GM18951 (cell line): ENCODE data around the gene NUP37.

Source experiments
- POLR2A ChIP-seq: IDR thresholded peaks from 4 replicates; pipeline ENCODE4 v1.6.1; 2011; ENCODE audit warnings: mild to moderate bottlenecking; ENCODE audit not compliant: insufficient read length, insufficient read depth; ENCODE audit errors: extremely low read depth
- in situ Hi-C: fragments of 300-500 bp; cut with MboI; formaldehyde crosslinking; loops from one replicate; pipeline ENCODE4 v1.12.0; 2022; ENCODE audit warnings: low sequenced_read_pairs, mixed read lengths, inconsistent platforms; ENCODE audit not compliant: unreplicated experiment

Gene NUP37

GRCh38 chr12:102064476-102064875, 55.4 kb downstream of the NUP37 start:
- in situ Hi-C loops, result no loop called here
- no peak for TF ChIP-seq POLR2A

GRCh38 chr12:102063069-102063468, 56.8 kb downstream of the NUP37 start:
- TF ChIP-seq POLR2A, result no peak
- in situ Hi-C loops, result no loop called here

- in situ Hi-C loops, result no loop called here
- TF ChIP-seq POLR2A, result no peak
Measured at GRCh38 chr12:102062419-102062806, 57.5 kb downstream of the NUP37 start.

GRCh38 chr12:102061560-102062418, 58.1 kb downstream of the NUP37 start, which contains the start of gene WASHC3:
Gene WASHC3, minus strand, starts transcription at chr12:102061991. Its CDS starts 29 bp downstream, at chr12:102061962.
- in situ Hi-C loops, result no loop called here
- TF ChIP-seq POLR2A, result peak; percentile 75

- in situ Hi-C loops, result no loop called here
- no peak for TF ChIP-seq POLR2A
Measured at GRCh38 chr12:102061096-102061559, 58.8 kb downstream of the NUP37 start.

GRCh38 chr12:102059343-102059742, 60.6 kb downstream of the NUP37 start:
- no peak for TF ChIP-seq POLR2A

GRCh38 chr12:102054345-102054744, 65.6 kb downstream of the NUP37 start:
- no peak for TF ChIP-seq POLR2A
- in situ Hi-C loops, result no loop called here

More at GRCh38 chr12:102059343-102059742, 60.6 kb downstream of the NUP37 start:
- in situ Hi-C loops, result no loop called here

- in situ Hi-C loops, result no loop called here
- no peak for TF ChIP-seq POLR2A
Measured at GRCh38 chr12:102053062-102053349, 66.9 kb downstream of the NUP37 start.

- in situ Hi-C loops, result no loop called here
- TF ChIP-seq POLR2A, result no peak
Measured at GRCh38 chr12:102052192-102053061, 67.5 kb downstream of the NUP37 start.

- TF ChIP-seq POLR2A, result no peak
- in situ Hi-C loops, result no loop called here
Measured at GRCh38 chr12:102051431-102051965, 68.4 kb downstream of the NUP37 start.

GRCh38 chr12:102050660-102051430, 69.1 kb downstream of the NUP37 start:
- no peak for TF ChIP-seq POLR2A
- in situ Hi-C loops, result no loop called here

GRCh38 chr12:102043928-102044327, 76.0 kb downstream of the NUP37 start:
- no peak for TF ChIP-seq POLR2A
- in situ Hi-C loops, result no loop called here
